NCI-H1417 treated with DMSO at 0.1 percent for 48 hours (cell line): ENCODE results near the gene GRK3.

Experiments used
- DNase-seq: peaks from one replicate; lab custom pipeline; 2025; lab: John Stamatoyannopoulos, UW

The GRK3 gene

DNA sequence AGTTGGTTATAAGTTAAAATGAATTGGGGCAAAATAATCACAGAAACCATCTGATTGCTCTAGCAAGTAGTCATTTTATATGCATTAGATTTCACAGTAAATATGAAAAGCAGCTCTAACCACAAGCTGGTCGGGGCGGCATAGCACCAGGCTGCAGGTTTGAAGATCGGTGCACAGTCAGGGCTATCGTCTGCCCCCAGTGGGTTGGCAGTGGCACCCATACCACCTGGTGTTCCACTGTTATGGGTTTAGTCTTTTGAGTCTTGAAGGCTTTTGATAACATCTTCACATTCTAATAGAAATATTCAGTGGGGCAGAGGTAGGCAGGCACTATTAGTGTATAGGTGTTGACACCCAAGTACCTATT, 62.1 kb downstream of the GRK3 start:
- DNase-seq: no peak

DNA sequence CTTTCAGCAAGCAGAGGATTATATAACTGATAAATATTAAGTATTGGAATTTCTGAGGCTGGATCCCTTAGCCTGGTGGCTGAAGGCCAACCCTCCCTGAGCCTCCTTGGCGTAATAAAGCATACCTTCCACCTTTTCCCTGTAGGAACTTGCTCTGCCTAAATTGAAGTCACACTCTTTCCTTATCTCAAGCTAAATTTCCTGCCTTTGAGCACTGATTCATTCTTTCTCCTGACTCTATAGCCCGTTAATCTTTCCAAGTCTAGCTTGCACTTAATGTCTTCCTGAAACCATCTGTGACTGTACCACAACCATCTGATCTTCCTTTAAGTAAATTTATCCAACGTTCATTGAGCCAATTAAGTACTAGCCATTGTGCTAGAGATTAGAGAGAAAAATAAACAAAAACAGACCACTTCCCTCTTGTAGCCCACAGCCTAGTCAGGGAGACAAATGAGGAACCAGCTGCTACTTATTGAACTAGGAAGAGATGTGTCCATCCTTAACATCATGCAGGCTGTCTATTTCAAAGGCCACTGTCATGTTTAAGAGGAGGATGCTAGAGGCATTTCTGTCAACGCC, 62.9 kb downstream of the GRK3 start:
- no peak for DNase-seq

DNA sequence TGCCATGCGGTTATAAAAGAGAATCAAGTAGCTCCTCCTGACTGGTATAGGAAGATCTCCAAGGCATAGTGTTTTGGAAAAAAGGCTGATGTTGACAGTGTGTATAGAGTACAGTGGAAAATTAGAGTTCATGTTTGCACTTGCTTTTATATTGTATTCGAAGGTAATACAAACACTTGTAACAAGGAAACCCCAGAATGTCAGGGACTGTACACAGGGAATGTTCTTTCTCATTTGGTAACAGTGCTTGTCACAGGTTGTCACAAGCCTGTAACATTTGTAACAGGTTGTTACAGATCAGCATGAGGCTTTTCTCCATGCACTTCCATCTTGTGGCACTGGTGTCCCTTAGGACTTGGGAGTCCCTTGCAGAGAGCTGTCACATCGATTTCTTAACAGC, 64.0 kb downstream of the GRK3 start:
- no peak for DNase-seq

DNA sequence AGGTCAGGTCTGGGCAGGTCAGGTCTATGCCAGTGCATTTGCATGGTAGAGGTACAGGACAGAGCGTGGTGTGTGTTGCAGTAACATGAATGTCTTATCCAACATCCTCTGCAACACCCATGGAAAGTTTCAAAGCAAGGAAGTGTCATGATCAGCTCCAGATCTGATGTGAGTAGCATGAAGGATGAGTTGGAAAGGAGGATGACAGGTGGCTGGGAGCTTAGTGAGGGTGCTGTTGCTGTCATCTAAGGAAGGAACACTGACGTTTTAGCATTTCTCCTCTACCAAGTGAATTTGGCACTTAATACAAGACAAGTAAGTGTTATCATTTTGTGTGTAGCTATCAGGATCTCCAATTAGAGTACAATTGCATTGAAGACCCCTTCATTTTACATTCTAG, 65.1 kb downstream of the GRK3 start:
- no peak for DNase-seq

DNA sequence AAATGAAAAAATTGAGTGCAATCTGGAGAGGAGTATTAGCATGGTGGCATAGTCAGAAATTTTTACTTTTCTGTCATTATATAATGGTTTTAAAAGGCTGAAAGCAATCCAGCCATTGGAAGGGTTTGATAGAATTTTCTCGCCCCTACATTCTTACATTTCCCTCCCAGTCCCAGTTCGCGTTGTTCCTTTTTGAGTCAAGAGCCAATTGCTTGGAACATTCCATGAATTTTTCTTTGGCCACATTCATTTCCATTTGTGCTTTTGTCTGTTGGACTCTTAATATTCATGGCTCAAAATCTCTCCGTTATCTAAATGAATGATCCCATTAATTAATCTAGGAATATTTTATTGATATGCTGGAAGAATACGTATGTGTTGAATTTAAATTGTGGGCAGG, 66.0 kb downstream of the GRK3 start:
- no peak for DNase-seq

DNA sequence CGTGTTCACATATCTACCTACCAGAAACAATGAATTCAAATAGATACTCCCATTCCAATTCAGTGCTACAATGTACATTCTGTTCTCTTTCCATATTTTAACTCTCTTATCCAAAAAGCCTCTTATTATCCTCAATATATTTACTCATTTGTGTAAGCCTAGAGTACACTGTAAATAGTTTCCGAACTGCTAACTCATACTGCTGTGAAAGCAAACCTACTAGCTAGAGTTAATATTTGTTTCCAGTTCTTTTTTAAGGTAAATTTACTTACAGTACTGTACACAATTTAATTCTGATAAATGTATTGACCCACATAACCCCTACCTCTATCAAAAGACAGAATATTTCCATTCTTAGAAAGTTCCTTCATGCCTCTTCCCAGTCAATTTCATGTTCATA, 71.8 kb downstream of the GRK3 start:
- no peak for DNase-seq

DNA sequence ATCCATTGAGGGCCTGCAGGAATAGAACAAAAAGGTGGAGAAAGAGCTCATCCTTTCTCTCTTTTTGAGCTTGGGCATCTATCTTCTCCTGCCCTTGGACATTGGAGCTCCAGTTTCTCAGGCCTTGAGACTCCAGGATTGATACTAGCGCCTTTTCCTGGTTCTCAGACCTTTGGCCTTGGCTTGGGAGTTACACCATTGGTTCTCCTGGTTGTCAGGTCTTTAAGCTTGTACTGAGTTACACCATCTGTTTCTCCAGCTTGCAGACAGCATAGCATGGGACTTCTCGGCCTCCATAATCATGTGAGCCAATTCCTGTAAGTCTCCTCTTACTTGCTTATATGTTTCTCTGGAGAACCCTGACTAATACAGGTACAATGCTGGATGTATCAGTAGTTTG, 72.6 kb downstream of the GRK3 start:
- no peak for DNase-seq

DNA sequence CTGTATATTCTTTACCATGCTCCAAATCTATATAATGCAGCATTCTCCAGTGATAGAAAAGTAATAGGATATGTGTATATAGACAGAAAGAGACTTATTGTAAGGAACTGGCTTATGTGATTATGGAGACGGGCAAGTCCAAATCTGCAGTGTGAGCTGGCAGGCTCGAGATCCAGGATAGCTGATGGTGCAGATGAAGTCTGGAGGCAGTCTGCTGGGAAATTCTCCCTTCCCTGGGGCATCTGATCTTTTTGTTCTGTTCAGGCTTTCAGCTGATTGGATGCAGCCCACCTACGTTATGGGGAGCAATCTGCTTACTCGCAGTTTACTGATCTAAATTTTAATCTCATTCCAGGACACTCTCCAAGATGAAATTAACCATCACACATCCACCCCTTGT, 73.2 kb downstream of the GRK3 start:
- no peak for DNase-seq

DNA sequence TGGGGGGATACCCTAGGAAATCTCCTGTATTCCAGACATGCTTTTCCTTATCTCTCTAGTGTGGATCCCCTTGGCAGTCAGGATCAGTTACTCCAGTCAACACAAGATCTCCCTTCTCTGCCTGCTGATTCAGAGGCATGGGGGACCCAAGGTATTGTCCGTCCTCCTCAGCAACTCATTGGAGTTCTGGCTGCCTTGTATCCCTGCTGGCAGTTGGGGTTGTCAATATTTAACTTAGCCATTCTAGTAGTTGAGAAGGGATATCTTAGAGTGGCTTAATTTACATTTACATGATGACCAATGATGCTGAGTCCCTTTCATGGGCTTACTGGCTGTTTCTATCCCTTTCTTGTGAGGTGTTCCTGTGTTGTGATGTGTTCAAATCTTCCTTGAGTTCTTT, 74.2 kb downstream of the GRK3 start:
- no peak for DNase-seq

DNA sequence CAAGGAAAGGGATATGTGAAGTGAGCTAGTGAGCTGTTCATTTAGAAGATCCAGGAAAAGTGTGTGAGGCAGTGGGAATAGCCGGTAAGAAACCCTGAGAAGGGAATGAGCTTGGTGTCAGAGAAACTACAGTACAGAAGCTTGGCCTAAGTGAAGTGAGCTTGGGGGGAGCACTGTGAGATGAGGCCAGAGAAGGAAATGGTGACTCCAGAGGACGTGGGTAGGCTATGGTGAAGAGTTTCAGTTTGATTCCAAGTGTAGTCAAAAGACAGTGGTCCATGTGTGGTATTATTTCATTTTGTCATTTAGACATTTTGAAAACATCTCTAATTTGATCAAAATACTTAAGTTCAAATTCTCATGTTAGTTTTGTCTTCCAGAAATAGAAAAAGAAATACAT, 77.2 kb downstream of the GRK3 start:
- DNase-seq: no peak

DNA sequence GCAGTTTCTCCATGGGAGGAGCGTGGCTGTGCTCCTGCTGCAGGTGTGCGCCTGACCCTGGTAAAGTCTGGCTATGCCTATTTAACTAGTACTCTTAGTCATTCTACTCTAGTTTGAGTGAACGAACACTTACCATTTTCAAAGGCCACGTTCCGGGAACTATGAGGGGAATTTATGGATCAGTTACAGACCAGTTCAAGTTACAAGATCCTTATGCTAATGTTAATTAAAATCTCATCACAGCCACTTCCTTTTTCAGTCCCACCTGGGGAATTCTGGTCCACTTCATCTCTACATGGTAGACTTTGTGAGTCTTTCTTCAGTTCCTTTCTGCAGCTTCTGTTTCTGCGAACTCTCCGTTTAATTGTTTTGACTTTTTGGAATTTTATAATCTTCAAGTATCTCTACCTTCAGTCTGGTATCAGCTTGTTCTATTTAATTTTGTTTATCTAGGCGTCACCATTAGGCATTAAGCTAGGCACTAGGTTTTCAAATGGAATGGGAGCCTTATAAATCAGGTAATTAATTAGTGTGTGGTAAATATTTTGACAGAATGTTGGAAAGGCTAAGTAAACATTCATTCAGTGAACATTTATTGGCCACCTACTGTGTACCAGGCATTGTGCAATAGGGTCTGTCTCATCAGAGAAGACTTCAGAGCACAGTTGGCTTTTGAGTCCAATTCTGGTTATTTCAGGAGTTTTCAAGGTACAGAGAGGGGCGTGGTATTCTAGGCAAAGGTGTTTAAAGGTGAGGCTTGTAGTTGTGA, 78.9 kb downstream of the GRK3 start:
- DNase-seq: no peak

DNA sequence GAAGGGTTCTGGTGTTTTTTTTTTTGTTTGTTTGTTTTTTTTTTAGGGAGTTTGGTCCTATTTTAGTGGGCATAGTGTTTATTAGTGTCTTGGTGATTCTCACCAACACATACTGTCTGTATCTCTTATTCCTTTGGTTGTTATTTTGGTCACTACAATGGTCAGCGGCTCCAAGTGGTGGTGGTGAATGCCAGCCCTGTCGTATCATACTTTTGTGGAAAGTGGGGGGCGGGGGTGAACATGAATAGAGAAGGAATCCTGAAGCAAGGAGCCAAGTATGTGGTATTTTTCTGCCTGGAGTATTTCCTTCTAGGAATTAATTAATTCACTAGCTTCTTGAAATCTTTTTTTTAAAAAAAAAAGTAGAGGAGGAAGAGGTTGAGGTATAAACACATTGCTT, 79.6 kb downstream of the GRK3 start:
- DNase-seq: no peak

DNA sequence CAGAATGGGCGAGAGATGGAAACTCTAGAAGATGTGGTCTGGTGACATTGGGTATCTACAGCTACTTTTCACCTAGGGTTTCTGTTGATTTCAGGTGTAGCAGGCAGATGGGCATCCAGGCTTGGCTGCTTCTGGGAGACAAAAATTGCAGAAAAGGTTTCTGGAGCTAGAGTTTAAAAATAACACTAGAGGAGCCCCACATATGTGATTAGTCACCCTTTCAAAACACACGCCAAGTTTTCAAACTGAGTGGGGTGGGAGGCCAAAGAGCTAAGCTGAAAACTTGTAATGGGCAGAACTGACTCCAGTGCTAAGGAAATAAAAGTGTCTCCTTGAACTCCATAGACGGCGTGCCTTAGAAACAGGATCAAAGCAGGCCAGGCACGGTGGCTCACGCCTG, 80.8 kb downstream of the GRK3 start:
- DNase-seq: no peak

DNA sequence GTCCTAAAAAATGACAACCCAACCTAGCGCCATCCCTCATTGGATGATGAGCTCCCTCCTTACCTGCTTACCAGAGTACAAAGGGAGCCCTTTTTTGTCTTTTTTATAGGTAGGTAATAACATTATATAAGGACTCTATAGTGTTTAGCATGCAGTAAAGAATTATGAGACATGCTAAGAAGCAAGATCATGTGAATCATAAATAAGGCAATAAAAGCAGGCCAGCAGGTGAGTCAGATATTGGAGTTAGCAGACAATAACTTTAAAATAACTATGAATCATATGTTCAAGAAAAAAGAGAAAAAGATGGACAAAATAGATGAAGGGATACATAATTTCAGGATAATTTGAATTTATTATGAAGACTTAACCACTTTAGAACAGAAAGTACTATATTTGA, 81.5 kb downstream of the GRK3 start:
- no peak for DNase-seq

DNA sequence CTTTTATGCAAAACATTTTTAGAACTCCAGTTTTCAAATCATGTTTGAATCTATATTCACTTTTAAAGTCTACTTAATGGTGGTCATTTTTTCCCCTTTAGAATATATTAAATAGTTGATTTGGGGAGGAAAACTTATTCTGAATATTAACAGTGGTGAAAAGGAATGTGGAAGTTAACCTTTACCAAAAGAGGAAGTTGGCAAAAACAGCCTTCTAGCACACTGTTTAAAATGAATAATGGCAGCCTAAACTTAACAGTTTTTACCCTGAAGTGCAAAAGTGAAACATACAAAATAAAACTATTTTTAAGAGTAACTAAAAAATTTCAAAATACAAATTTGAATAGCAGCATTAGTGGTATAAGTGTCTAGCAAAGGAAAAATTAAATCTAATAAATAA, 86.4 kb downstream of the GRK3 start:
- DNase-seq: no peak

DNA sequence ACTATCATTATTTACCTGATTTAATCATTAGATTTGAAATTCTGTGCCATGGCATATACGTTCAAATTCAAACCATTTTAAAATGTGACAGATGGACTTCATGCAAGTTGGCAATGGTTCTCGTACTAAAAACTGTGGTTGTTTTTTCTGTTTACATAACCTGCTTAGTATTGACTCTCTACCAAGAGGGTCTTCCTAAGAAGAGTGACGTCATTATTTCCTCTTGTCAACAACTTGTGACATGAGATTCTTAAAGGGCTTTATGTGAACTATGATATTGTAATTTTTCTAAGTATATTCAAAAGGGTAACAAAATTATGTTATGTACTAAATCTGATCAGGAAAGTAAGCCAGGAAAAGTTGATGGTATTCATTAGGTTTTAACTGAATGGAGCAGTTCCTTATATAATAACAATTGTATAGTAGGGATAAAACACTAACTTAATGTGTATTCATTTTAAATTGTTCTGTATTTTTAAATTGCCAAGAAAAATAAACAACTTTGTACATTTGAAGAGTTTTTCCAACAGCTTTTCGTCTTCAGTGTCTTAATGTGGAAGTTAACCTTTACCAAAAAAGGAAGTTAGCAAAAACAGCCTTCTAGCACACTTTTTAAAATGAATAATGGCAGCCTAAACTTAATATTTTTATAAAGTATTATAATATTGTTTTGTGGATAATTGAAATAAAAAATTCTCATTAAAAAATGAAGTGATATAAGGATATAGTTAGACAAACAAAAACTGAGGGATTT, 87.0 kb downstream of the GRK3 start:
- DNase-seq: no peak

DNA sequence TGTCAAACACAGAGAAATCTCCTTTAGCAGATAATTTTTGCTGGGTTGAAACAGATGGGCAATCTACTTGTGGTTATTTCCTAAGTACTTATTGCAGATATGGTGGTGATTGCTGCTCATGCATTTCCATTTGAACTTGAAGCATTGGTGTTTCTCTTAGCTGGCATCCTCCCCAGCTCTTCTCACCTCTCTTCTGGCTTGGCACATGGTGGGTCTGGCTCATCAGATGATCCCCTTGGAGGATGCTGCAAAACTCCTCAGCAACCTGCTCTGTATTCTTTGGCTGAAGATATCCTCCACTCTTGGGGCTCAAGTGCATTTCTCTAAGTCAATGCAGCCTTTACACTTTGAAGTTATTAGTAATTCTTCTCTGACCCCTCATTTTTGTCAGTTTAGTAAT, 90.2 kb downstream of the GRK3 start:
- DNase-seq: no peak

DNA sequence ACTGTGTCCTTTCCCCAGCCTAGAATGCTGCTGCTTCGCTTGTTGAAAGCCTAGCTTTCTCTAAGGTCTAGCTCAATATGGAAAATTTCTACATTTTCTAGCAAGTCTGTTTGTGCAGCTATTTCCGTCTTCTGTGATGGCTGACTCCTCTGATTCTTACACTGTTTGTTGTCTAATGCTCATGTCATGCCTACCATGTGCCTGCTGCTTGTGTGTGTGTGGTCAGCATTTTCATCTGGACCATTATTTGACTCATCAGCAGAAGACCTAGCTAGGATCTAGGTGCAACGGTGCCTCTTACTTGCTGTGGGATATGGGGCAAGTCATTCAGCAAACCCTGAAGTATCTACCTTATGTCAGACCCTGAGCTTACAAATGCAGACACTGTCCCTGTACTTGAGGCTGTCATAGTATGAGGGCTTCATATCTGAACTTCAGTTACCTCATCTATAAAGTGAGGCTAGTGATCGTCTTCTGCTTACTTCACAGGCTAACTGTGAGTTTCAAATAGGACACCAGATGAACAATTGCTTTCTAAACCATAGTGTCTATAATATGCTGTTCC, 91.0 kb downstream of the GRK3 start:
- DNase-seq: no peak

DNA sequence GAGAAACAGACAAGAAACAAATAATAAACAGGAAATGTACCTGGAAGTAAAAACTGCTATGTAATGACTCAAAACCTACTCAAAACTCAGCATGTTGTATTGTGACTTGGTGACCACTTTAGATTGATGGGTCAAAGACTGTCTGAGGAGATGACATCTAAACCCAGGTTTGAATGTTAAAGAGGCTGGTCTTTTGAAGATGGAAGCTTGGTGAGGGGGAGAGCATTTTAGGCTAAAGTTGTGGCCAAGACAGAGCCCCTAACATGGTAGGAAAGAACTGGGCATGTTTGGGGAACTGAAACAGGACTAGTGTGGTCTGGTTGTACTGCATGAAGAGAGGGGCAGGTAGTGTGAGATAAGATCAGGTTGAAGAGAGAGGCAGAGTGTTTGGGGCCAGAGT, 92.2 kb downstream of the GRK3 start:
- no peak for DNase-seq

DNA sequence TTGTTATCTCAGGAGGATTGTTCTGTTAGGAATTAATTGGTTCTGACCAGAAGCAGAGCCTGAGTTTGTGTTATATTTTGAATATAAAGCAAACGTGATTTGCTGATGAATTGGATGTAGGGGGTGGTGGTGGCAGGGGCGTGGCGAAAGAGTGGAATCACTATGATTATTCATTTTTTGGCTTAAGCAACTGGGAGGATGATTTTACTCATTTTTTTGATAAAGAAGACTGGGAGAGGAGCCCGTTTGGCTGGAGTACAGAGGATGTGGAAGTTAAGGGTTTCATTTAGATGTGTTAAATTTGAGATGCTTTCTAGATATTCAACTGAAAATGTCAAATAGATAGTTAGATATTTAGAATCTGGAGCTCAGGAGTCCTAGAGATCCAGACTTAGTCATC, 94.2 kb downstream of the GRK3 start:
- no peak for DNase-seq

DNA sequence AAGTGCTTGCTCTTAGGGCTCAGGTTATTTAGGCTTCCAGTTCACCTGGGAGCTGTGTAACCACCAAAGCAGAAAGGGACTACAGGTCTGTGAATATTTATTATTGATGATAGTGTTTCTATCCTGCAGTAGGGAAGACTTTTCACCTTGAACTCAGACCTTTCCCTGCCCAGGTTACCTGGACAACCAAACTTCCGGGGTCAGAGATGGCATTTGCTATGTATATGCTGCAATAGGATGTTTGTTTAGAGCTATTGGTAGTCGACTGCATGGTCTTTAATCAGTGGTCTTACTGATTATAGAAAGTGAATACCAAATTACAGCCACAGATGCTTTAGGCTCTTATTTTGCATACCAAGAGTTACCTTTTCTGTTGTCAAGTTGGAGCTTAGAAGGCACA, 94.9 kb downstream of the GRK3 start:
- no peak for DNase-seq

DNA sequence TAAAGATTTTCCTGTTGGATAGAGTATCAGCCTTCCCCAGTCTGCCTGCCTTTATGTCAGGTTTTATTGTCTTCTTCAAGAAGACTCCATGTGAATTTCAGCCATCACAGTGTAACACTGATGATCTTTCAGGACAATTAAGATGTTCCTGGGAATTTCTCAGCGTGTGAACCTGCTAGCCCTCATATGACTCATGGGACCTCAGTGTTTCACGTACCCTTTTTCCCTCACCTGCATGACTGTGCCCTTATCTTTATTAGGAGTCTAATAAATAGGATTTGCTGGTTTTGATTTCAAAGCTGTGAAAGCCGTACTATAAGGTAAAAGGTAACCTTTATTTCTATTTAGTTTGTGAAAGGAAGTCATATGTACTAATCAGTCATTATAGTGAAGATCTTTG, 95.9 kb downstream of the GRK3 start:
- DNase-seq: no peak

DNA sequence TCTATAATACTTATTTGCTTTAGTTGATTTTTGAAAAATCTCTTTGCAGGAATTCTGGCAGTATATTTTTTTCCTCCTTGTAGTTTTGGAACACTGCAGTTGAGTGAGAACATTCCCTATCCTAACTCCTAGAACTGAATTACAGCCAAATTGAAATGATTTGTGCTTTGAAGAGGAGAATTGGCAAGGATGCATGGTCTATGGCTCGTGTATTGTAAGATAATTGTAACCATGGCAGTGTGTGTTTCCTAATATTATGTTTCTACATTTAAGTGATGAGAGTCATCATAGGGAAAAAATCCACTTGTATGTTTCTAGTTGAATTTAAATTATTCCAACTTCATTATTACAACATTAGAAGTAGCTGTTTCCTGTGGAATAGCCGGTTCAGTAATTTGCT, 96.6 kb downstream of the GRK3 start:
- no peak for DNase-seq
